ENCODE results near the gene GLTP.

DNA sequence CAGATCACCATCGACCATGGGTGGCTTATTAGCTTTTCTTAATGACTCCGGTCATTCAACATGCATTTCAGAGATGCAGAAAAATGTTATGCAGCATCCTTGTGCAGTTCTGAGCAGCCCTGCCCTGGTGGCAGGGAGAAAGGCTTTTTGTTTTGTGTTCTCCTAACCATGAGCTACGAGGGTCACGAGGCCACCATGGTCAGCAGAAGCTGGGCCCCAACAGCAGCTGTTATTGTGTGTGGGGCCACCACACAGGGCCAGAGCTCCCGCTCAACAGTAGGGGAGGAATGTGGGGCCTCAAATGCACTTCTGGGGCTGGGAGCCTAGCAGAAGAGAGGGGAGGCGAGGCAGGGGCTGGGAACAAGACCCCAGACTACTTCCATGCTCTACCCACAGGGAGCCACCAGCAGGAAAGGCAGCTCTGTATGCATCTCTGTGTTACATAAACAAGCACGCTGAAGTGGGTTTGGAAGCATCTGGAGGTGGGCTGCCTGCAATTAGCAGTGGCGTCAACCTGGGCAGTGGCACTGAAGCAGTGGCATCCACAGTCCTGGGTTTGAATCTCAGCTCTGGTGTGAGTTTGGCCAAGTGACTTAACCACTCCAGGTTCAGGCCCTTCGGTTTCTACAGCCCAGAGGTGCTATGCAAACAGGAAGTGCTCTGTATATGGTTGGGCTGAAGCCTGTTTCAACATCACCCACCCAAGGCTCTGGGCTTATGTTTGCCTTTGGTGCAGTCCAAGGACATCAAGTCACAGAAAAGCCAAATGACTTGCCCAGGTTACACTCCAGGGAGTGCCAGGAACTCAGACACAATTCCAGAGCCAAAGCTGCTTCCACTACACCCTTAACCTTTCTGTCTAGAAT, 16.3 kb downstream of the GLTP start:
- no peak for TF ChIP-seq POLR2A (IDR thresholded peaks at IDR 0.05)
- no peak for TF ChIP-seq CTCF (IDR thresholded peaks at IDR 0.05 in 4 of 5, conservative IDR thresholded peaks at IDR 0.05 in 1 of 5)
